Esophagus squamous epithelium (tissue), 5 donors: Measurements from ENCODE around the gene ATF7IP. TPM values are rescaled to one million over a fixed set of nuclear protein-coding genes. Genes with fewer than 3 reads are reported as not detected.

Source experiments
- DNase-seq: peaks from one replicate; lab custom pipeline; 2025; lab: John Stamatoyannopoulos, UW
- H3K27ac ChIP-seq, 4 donors: fragments of 200-600 bp; sonication (generic); one replicate each; pipeline ENCODE4 v1.5.1; 2016 to 2019; ENCODE audit warnings: mild to moderate bottlenecking in 1 of 4
- H3K27me3 ChIP-seq, 4 donors: fragments of 200-600 bp; sonication (generic); 1 replicate in 3 of 4; 2 replicates in 1 of 4; pipeline versions ENCODE4 v1.5.1 to v1.6.0; 2017 to 2021; ENCODE audit warnings: antibody characterized with exemption in 1 of 4
- H3K36me3 ChIP-seq, 3 donors: fragments of 200-600 bp; sonication (generic); one replicate each; pipeline ENCODE4 v1.5.1; 2016 to 2019
- H3K4me1 ChIP-seq, 3 donors: fragments of 200-600 bp; sonication (generic); one replicate each; pipeline ENCODE4 v1.5.1; 2017 to 2019
- H3K4me3 ChIP-seq, 4 donors: fragments of 200-600 bp; sonication (generic); 1 replicate in 3 of 4; 2 replicates in 1 of 4; pipeline ENCODE4 v1.5.1; 2016 to 2019; ENCODE audit warnings: mild to moderate bottlenecking in 2 of 4, moderate library complexity in 1 of 4
- H3K9me3 ChIP-seq, 3 donors: fragments of 200-600 bp; sonication (generic); one replicate each; pipeline ENCODE4 v1.5.1; 2016 to 2019
- POLR2A ChIP-seq, 4 donors: fragments of 450-650 bp; IDR thresholded peaks; one replicate each; pipeline ENCODE4 v1.6.1; 2017; ENCODE audit warnings: antibody characterized with exemption in 4 of 4, mild to moderate bottlenecking in 4 of 4, moderate library complexity in 3 of 4
- WGBS, 2 donors: methylation state at CpG; one replicate each; pipeline ENCODE4 v1.1.5; 2018; 5-methylcytosine and 5-hydroxymethylcytosine counted together
- intact Hi-C: fragments of 100-400 bp; cut with DNase I; formaldehyde crosslinking; loops from one replicate; pipeline ENCODE4 v1.15.0; 2022
- total RNA-seq, 4 donors: library from RNA; depleted of rRNA; stranded (reverse); fragments of >200 nt; gene quantifications; one replicate each; pipeline ENCODE4 v1.1.0, GENCODE V29; 2016
- TF ChIP-seq, protein P1 (sequence below), 6 experiments: fragments of 450-650 bp in 4 of 6; fragments of 200-600 bp in 2 of 6; sonication (generic) in 2 of 6; IDR thresholded peaks; one replicate each; pipeline ENCODE4 v1.5.1; 2016 to 2019; ENCODE audit warnings: antibody characterized with exemption in 6 of 6, mild to moderate bottlenecking in 4 of 6, moderate library complexity in 4 of 6
- donor health status: DM: yes; HTN: yes; CAD: no.

The ATF7IP gene
- total RNA-seq, 4 donors from 2014 or later: 29.2 to 38.7 (median 34.8) TPM

DNA sequence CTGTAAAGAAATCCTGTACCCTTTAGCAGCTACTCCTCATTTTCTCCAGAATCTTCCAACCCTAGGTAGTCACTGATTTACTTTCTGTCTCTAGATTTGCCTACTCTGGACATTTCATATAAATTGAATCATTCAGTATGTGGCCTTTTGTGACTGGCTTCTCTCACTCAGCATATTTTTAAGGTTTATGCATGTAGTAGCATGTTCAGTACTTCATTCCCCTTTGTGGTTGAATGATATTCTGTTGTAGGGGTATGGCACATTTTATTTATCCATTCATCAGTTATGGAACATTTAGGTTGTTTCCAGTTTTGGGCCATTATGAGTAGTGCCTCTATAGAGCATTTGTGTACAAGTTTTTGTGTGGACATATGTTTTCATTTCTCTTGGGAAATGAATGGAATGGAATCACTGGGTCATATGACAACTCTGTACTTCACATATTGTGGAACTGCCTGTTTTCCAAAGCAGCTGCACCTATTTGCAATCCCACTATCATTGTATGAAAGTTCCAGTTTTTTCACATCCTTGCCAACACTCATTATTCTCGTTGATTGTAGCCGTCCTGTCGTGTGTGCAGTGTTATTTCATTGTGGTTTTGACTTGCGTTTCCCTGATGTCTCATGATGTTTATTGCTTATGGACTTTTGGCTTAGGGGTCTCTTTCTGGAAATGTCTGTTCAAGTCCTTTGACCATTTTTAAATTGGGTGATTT is 57.2 kb downstream of the ATF7IP start:
- 80 to 84% methylated on average over 4 of the region's 4 CpGs for WGBS, 2 donors

DNA sequence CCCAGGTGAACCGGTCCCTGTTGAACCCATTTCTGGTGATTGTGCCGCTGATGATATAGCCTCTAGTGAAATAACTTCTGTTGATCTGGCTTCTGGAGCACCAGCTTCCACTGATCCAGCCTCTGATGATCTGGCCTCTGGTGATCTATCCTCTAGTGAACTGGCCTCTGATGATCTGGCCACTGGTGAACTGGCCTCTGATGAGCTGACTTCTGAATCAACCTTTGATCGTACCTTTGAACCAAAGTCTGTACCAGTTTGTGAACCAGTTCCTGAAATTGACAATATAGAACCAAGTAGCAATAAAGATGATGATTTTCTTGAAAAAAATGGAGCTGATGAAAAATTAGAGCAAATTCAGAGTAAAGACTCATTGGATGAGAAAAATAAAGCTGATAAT is 59.1 kb downstream of the ATF7IP start:
- WGBS, 2 donors: 96 to 100% methylated on average over 2 to 3 of the region's 3 CpGs
- H3K4me3 ChIP-seq: no peak overlapping the region
- intact Hi-C loops: no loop called here
- H3K4me1 ChIP-seq: peaks cover 0 to 24% (median 0%) of the 10 kb centered on the region in 3 donors
- H3K36me3 ChIP-seq: peaks cover 8 to 73% (median 14%) of the 10 kb centered on the region in 3 donors
- H3K27ac ChIP-seq: no peak overlapping the region
- H3K27me3 ChIP-seq: no peaks in the 10 kb centered on the region
- DNase-seq: no peak
- TF ChIP-seq, protein P1, sequence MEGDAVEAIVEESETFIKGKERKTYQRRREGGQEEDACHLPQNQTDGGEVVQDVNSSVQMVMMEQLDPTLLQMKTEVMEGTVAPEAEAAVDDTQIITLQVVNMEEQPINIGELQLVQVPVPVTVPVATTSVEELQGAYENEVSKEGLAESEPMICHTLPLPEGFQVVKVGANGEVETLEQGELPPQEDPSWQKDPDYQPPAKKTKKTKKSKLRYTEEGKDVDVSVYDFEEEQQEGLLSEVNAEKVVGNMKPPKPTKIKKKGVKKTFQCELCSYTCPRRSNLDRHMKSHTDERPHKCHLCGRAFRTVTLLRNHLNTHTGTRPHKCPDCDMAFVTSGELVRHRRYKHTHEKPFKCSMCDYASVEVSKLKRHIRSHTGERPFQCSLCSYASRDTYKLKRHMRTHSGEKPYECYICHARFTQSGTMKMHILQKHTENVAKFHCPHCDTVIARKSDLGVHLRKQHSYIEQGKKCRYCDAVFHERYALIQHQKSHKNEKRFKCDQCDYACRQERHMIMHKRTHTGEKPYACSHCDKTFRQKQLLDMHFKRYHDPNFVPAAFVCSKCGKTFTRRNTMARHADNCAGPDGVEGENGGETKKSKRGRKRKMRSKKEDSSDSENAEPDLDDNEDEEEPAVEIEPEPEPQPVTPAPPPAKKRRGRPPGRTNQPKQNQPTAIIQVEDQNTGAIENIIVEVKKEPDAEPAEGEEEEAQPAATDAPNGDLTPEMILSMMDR (IDR thresholded peaks at IDR 0.05): no peak
- TF ChIP-seq POLR2A (IDR thresholded peaks at IDR 0.05): no peak
- H3K9me3 ChIP-seq: peaks cover 0 to 11% (median 7%) of the 10 kb centered on the region in 3 donors

More for the DNA sequence above, 57.2 kb downstream of the ATF7IP start:
- intact Hi-C loops: no loop called here
- peak overlapping the region in 1 of 4 donors; percentile 31 for H3K27ac ChIP-seq
- H3K4me1 ChIP-seq: peaks cover 0 to 32% (median 0%) of the 10 kb centered on the region in 3 donors
- DNase-seq: no peak
- TF ChIP-seq, protein P1 (IDR thresholded peaks at IDR 0.05): no peak
- no peak for TF ChIP-seq POLR2A (IDR thresholded peaks at IDR 0.05)
- H3K4me3 ChIP-seq: no peak overlapping the region
- H3K9me3 ChIP-seq: peaks cover 0 to 11% (median 7%) of the 10 kb centered on the region in 3 donors
- H3K27me3 ChIP-seq: no peaks in the 10 kb centered on the region
- H3K36me3 ChIP-seq: peaks cover 8 to 62% (median 14%) of the 10 kb centered on the region in 3 donors

DNA sequence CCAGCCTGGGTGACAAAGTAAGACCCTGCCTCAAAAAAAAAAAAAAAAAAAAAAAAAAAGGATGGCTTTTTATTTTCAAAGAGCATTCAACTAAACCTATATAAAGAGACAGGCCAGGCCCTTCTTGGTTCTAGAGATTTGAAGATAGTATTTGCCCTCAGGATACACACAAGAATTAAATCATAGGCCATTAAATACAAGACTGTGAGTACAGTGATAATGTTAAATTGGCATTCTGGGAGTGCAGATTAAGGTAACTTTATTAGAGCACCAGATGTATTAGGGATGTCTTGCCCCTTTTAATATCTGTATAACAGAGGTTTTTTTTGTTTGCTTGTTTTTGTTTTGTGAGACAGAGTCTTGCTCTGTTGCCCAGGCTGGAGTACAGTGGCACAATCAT is 61.3 kb downstream of the ATF7IP start:
- Histone ChIP-seq H3K27ac (no peak overlapping the region), H3K27me3 (no peaks in the 10 kb centered on the region), H3K4me1 (peaks cover 0 to 24% (median 0%) of the 10 kb centered on the region in 3 donors), H3K9me3 (peaks cover 0 to 3% (median 0%) of the 10 kb centered on the region in 3 donors), H3K4me3 (no peak overlapping the region), H3K36me3 (peaks cover 8 to 80% (median 14%) of the 10 kb centered on the region in 3 donors)
- no peak for DNase-seq
- TF ChIP-seq, protein P1 (IDR thresholded peaks at IDR 0.05): no peak
- no peak for TF ChIP-seq POLR2A (IDR thresholded peaks at IDR 0.05)
- intact Hi-C loops: no loop called here

DNA sequence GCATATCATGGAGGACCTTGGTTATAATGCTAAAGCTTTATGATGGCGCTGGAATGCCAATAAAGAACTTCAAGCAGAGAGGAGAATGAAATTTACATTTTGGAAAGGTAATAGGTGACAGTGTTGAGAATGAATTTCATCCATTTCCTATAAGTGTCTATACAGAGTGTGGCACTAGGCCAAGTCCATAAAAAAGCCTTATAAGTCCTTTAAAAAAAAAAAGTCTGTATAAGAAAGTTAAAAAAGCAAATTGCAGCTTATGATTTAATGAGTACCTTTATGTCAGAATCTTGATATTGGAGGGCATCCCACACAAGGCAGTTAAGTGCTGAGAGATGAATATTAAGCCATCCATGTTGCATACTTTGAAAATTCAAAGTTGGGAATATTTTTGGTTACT is 62.4 kb downstream of the ATF7IP start:
- intact Hi-C loops: no loop called here
- peaks cover 8 to 71% (median 14%) of the 10 kb centered on the region in 3 donors for H3K36me3 ChIP-seq
- WGBS, 2 donors: 95 to 100% methylated on average over 1 of the region's 1 CpG
- no peak for DNase-seq
- H3K4me1 ChIP-seq: peaks cover 0 to 25% (median 0%) of the 10 kb centered on the region in 3 donors
- no peak overlapping the region for H3K27ac ChIP-seq
- H3K4me3 ChIP-seq: no peak overlapping the region
- H3K27me3 ChIP-seq: no peaks in the 10 kb centered on the region
- TF ChIP-seq POLR2A (IDR thresholded peaks at IDR 0.05): no peak
- TF ChIP-seq, protein P1 (IDR thresholded peaks at IDR 0.05): no peak
- H3K9me3 ChIP-seq: no peaks in the 10 kb centered on the region

DNA sequence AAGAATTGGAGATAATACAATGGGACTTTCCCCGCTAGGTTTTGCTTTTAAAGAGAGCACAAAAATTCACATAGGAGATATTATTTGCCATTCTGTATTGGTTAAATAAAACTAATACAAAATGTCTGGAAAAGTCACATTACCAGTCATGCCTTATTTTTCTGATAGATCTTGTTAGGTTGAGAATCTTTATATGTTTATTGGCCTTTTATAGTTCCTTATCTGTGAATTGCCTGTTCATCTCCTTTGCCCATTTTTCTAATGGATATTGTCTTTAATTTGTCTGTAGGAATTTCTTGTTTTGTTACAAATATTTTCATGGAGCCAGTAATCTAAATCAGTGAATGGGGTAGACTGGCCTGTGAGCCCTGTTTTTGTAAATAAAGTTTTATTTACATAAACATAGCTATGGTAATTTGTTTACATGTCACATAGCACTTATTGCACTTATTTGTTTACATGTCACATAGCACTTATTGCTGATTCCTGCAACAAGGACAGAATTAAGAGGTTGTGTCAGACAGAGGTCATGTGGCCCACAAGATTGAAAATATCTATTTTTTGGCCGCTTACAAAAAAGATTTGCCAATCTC is 65.0 kb downstream of the ATF7IP start:
- 98 to 100% methylated on average over 2 of the region's 2 CpGs for WGBS, 2 donors
- no peak overlapping the region for H3K27ac ChIP-seq
- no peak for DNase-seq
- peaks cover 0 to 32% (median 0%) of the 10 kb centered on the region in 3 donors for H3K4me1 ChIP-seq
- TF ChIP-seq, protein P1 (IDR thresholded peaks at IDR 0.05): no peak
- TF ChIP-seq POLR2A (IDR thresholded peaks at IDR 0.05): no peak
- H3K4me3 ChIP-seq: no peak overlapping the region
- H3K36me3 ChIP-seq: peaks cover 0 to 72% (median 4%) of the 10 kb centered on the region in 3 donors
- intact Hi-C loops: no loop called here
- no peaks in the 10 kb centered on the region for H3K27me3 ChIP-seq
- no peaks in the 10 kb centered on the region for H3K9me3 ChIP-seq
